ENCODE results near the gene OCRL. TPM values are rescaled to one million over a fixed set of nuclear protein-coding genes. Genes with fewer than 3 reads are reported as not detected.
"Not testable (repeated sequence)": the region's sequence is repeated elsewhere in the genome, so short reads cannot be mapped to it uniquely, and the experiment has no call there.

The OCRL gene
- total RNA-seq, 1 experiment from 2014 or later, result 8.1 TPM

- H3K79me2 ChIP-seq (ENCODE audit: low read length), result no peaks in the 10 kb centered on the region
Observed at GRCh38 chrX:129549124-129549523, 9.1 kb downstream of the OCRL start.

GRCh38 chrX:129553619-129554288 is 13.7 kb downstream of the OCRL start:
- H3K9ac ChIP-seq (ENCODE audit: low read length), result no peak overlapping the region
- no peak overlapping the region for H2AFZ ChIP-seq (ENCODE audit: low read length)
- H3K4me3 ChIP-seq (ENCODE audit: low read length), result no peak overlapping the region
- H4K20me1 ChIP-seq (ENCODE audit: insufficient read depth, low read depth, low read length), result no peaks in the 10 kb centered on the region
- no peaks in the 10 kb centered on the region for H3K9me3 ChIP-seq (ENCODE audit: low read length)
- H3K79me2 ChIP-seq (ENCODE audit: low read length), result no peaks in the 10 kb centered on the region
- H3K9me2 ChIP-seq (replicated peaks; ENCODE audit: insufficient read depth, low read length), result no peaks in the 10 kb centered on the region
- H3K27ac ChIP-seq (ENCODE audit: low read length), result peak overlapping the region; percentile 34
- H3K36me3 ChIP-seq (ENCODE audit: insufficient read depth, low read length), result no peaks in the 10 kb centered on the region
- no peaks in the 10 kb centered on the region for H3K27me3 ChIP-seq (ENCODE audit: low read length)
- peaks cover 13% of the 10 kb centered on the region for H3K4me1 ChIP-seq (ENCODE audit: low read length)
- DNase-seq, result peak; percentile 75
- no peak overlapping the region for H3K4me2 ChIP-seq (ENCODE audit: low read depth, low read length, poor library complexity, severe bottlenecking)

More at GRCh38 chrX:129549124-129549523, 9.1 kb downstream of the OCRL start:
- H2AFZ ChIP-seq (ENCODE audit: low read length), result no peak overlapping the region
- no peaks in the 10 kb centered on the region for H3K27me3 ChIP-seq (ENCODE audit: low read length)
- DNase-seq, result no peak
- no peaks in the 10 kb centered on the region for H4K20me1 ChIP-seq (ENCODE audit: insufficient read depth, low read depth, low read length)
- H3K4me1 ChIP-seq (ENCODE audit: low read length), result peaks cover 10% of the 10 kb centered on the region
- H3K9ac ChIP-seq (ENCODE audit: low read length), result no peak overlapping the region
- no peak overlapping the region for H3K27ac ChIP-seq (ENCODE audit: low read length)
- no peak overlapping the region for H3K4me2 ChIP-seq (ENCODE audit: low read depth, low read length, poor library complexity, severe bottlenecking)
- no peaks in the 10 kb centered on the region for H3K9me2 ChIP-seq (replicated peaks; ENCODE audit: insufficient read depth, low read length)
- no peak overlapping the region for H3K4me3 ChIP-seq (ENCODE audit: low read length)
- no peaks in the 10 kb centered on the region for H3K36me3 ChIP-seq (ENCODE audit: insufficient read depth, low read length)
- H3K9me3 ChIP-seq (ENCODE audit: low read length), result no peaks in the 10 kb centered on the region

GRCh38 chrX:129554816-129555215 is 14.8 kb downstream of the OCRL start:
- H3K4me2 ChIP-seq (ENCODE audit: low read depth, low read length, poor library complexity, severe bottlenecking); DNase-seq; H3K9me3 ChIP-seq (ENCODE audit: low read length); H3K36me3 ChIP-seq (ENCODE audit: insufficient read depth, low read length); H3K27ac ChIP-seq (ENCODE audit: low read length); H3K27me3 ChIP-seq (ENCODE audit: low read length); H2AFZ ChIP-seq (ENCODE audit: low read length); H3K79me2 ChIP-seq (ENCODE audit: low read length); H3K4me3 ChIP-seq (ENCODE audit: low read length); H4K20me1 ChIP-seq (ENCODE audit: insufficient read depth, low read depth, low read length); H3K9ac ChIP-seq (ENCODE audit: low read length); H3K9me2 ChIP-seq (replicated peaks; ENCODE audit: insufficient read depth, low read length): not testable (repeated sequence)
- H3K4me1 ChIP-seq (ENCODE audit: low read length), result peaks cover 13% of the 10 kb centered on the region

- Histone ChIP-seq H3K27me3 (ENCODE audit: low read length) (no peaks in the 10 kb centered on the region), H3K36me3 (ENCODE audit: insufficient read depth, low read length) (peaks cover under 1% of the 10 kb centered on the region; the same call in 1 of the 2 replicates), H3K9me2 (replicated peaks; ENCODE audit: insufficient read depth, low read length) (no peaks in the 10 kb centered on the region), H3K79me2 (ENCODE audit: low read length) (no peaks in the 10 kb centered on the region), H3K9ac (ENCODE audit: low read length) (no peak overlapping the region), H3K27ac (ENCODE audit: low read length) (no peak overlapping the region), H3K4me2 (ENCODE audit: low read depth, low read length, poor library complexity, severe bottlenecking) (no peak overlapping the region), H2AFZ (ENCODE audit: low read length) (no peak overlapping the region), H3K9me3 (ENCODE audit: low read length) (no peaks in the 10 kb centered on the region), H4K20me1 (ENCODE audit: insufficient read depth, low read depth, low read length) (no peaks in the 10 kb centered on the region), H3K4me1 (ENCODE audit: low read length) (peaks cover 13% of the 10 kb centered on the region), H3K4me3 (ENCODE audit: low read length) (no peak overlapping the region)
- DNase-seq, result no peak
Observed at GRCh38 chrX:129556806-129557315, 16.8 kb downstream of the OCRL start.

- H4K20me1 ChIP-seq (ENCODE audit: insufficient read depth, low read depth, low read length), result no peaks in the 10 kb centered on the region
- no peak overlapping the region for H3K27ac ChIP-seq (ENCODE audit: low read length)
- H3K9me3 ChIP-seq (ENCODE audit: low read length), result no peaks in the 10 kb centered on the region
- peaks cover 10% of the 10 kb centered on the region for H3K36me3 ChIP-seq (ENCODE audit: insufficient read depth, low read length)
- H3K4me2 ChIP-seq (ENCODE audit: low read depth, low read length, poor library complexity, severe bottlenecking), result no peak overlapping the region
- no peaks in the 10 kb centered on the region for H3K9me2 ChIP-seq (replicated peaks; ENCODE audit: insufficient read depth, low read length)
- no peak for DNase-seq
- H3K79me2 ChIP-seq (ENCODE audit: low read length), result no peaks in the 10 kb centered on the region
- H3K4me1 ChIP-seq (ENCODE audit: low read length), result peaks cover 13% of the 10 kb centered on the region
- no peak overlapping the region for H3K4me3 ChIP-seq (ENCODE audit: low read length)
- H3K27me3 ChIP-seq (ENCODE audit: low read length), result no peaks in the 10 kb centered on the region
- no peak overlapping the region for H2AFZ ChIP-seq (ENCODE audit: low read length)
- H3K9ac ChIP-seq (ENCODE audit: low read length), result no peak overlapping the region
Observed at GRCh38 chrX:129557844-129558480, 17.9 kb downstream of the OCRL start.

GRCh38 chrX:129559783-129560182 is 19.7 kb downstream of the OCRL start:
- H3K9me2 ChIP-seq (replicated peaks; ENCODE audit: insufficient read depth, low read length), result no peaks in the 10 kb centered on the region
- H3K79me2 ChIP-seq (ENCODE audit: low read length), result no peaks in the 10 kb centered on the region
- no peaks in the 10 kb centered on the region for H3K4me1 ChIP-seq (ENCODE audit: low read length)
- H2AFZ ChIP-seq (ENCODE audit: low read length), result no peak overlapping the region
- no peak overlapping the region for H3K9ac ChIP-seq (ENCODE audit: low read length)
- H3K27ac ChIP-seq (ENCODE audit: low read length), result no peak overlapping the region
- peak; percentile 21 for DNase-seq
- H3K4me3 ChIP-seq (ENCODE audit: low read length), result no peak overlapping the region
- no peak overlapping the region for H3K4me2 ChIP-seq (ENCODE audit: low read depth, low read length, poor library complexity, severe bottlenecking)
- peaks cover 16% of the 10 kb centered on the region for H3K36me3 ChIP-seq (ENCODE audit: insufficient read depth, low read length)
- H3K27me3 ChIP-seq (ENCODE audit: low read length), result no peaks in the 10 kb centered on the region
- H4K20me1 ChIP-seq (ENCODE audit: insufficient read depth, low read depth, low read length), result no peaks in the 10 kb centered on the region
- H3K9me3 ChIP-seq (ENCODE audit: low read length), result no peaks in the 10 kb centered on the region

- H2AFZ ChIP-seq (ENCODE audit: low read length), result no peak overlapping the region
- H3K36me3 ChIP-seq (ENCODE audit: insufficient read depth, low read length), result peaks cover 16% of the 10 kb centered on the region
- no peaks in the 10 kb centered on the region for H3K79me2 ChIP-seq (ENCODE audit: low read length)
- H4K20me1 ChIP-seq (ENCODE audit: insufficient read depth, low read depth, low read length), result no peaks in the 10 kb centered on the region
- H3K9ac ChIP-seq (ENCODE audit: low read length), result no peak overlapping the region
- no peak overlapping the region for H3K4me3 ChIP-seq (ENCODE audit: low read length)
- no peak overlapping the region for H3K27ac ChIP-seq (ENCODE audit: low read length)
- no peaks in the 10 kb centered on the region for H3K27me3 ChIP-seq (ENCODE audit: low read length)
- H3K4me1 ChIP-seq (ENCODE audit: low read length), result peaks cover 10% of the 10 kb centered on the region
- no peak overlapping the region for H3K4me2 ChIP-seq (ENCODE audit: low read depth, low read length, poor library complexity, severe bottlenecking)
- H3K9me3 ChIP-seq (ENCODE audit: low read length), result no peaks in the 10 kb centered on the region
- H3K9me2 ChIP-seq (replicated peaks; ENCODE audit: insufficient read depth, low read length), result no peaks in the 10 kb centered on the region
- no peak for DNase-seq
Observed at GRCh38 chrX:129561453-129561852, 21.4 kb downstream of the OCRL start.

- peaks cover 16% of the 10 kb centered on the region for H3K36me3 ChIP-seq (ENCODE audit: insufficient read depth, low read length)
- not testable (repeated sequence) for H3K79me2 ChIP-seq (ENCODE audit: low read length); H3K4me1 ChIP-seq (ENCODE audit: low read length); H3K27me3 ChIP-seq (ENCODE audit: low read length); H3K9me2 ChIP-seq (replicated peaks; ENCODE audit: insufficient read depth, low read length); H4K20me1 ChIP-seq (ENCODE audit: insufficient read depth, low read depth, low read length); H2AFZ ChIP-seq (ENCODE audit: low read length); H3K4me3 ChIP-seq (ENCODE audit: low read length); H3K9me3 ChIP-seq (ENCODE audit: low read length); H3K9ac ChIP-seq (ENCODE audit: low read length); H3K27ac ChIP-seq (ENCODE audit: low read length); H3K4me2 ChIP-seq (ENCODE audit: low read depth, low read length, poor library complexity, severe bottlenecking); DNase-seq
Observed at GRCh38 chrX:129564345-129564744, 24.3 kb downstream of the OCRL start.
